ENCODE results near the gene TP53TG5. TPM values are rescaled to one million over a fixed set of nuclear protein-coding genes. Genes with fewer than 3 reads are reported as not detected.

The TP53TG5 gene
- total RNA-seq, 3 donors from 2014 or later, result 1.4 to 2.1 (median 1.6) TPM

DNA sequence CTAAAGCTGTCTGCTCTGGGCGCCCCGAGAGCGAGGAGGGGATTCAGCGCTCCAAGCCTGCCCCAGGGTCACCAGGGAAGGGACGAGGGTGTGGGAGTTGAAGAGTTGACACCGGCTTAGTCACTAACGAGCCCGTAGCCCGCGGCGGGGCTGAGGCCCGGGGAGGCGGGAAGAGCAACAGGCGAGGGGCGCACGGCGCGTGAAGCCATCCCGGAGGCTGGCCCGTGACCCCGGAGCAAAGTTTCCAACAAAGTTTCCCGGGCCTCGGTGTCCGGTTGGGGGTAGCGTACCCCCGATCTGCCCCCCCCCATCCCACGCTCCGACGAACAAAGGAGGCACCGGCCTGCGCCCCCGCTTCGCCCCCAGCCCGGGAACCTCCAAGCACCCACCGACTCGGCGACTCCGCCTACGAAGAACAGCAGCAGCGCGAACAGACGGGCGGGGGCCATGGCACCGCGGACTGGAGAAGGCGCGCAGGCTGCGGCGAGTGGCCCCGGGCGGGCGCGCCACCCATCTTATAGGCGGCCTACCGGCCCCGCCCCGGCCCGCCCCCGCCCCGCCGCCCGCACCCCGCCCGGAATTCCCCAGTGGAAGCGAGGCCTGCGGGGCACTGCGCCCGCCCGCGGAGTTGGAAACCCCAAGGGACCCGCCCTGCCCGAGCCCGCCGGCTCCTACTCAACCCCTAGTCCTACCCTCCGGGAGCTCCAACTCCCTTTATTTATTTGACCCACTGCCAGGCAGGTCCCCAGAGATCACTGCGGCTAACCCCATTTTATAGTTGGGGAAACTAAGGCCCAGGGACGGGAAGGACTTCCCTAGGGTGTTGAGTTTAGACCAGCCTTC, 30.0 kb downstream of the TP53TG5 start, which contains the start of gene SDC4:
Gene SDC4, minus strand, starts transcription at position 489 of the 843 bp plus-strand sequence. Its CDS starts 40 bp downstream, at position 449.
- TF ChIP-seq, protein P1, sequence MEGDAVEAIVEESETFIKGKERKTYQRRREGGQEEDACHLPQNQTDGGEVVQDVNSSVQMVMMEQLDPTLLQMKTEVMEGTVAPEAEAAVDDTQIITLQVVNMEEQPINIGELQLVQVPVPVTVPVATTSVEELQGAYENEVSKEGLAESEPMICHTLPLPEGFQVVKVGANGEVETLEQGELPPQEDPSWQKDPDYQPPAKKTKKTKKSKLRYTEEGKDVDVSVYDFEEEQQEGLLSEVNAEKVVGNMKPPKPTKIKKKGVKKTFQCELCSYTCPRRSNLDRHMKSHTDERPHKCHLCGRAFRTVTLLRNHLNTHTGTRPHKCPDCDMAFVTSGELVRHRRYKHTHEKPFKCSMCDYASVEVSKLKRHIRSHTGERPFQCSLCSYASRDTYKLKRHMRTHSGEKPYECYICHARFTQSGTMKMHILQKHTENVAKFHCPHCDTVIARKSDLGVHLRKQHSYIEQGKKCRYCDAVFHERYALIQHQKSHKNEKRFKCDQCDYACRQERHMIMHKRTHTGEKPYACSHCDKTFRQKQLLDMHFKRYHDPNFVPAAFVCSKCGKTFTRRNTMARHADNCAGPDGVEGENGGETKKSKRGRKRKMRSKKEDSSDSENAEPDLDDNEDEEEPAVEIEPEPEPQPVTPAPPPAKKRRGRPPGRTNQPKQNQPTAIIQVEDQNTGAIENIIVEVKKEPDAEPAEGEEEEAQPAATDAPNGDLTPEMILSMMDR (IDR thresholded peaks at IDR 0.05), result no peak
- DNase-seq (peak; percentile 74 to 84 (median 81)), ATAC-seq (peak; percentile 76)
- no peaks in the 10 kb centered on the region for H3K9me3 ChIP-seq
- peak within 1 kb of the TSS; percentile 69 for H3K4me3 ChIP-seq
- intact Hi-C loops (cut with DNase I, micrococcal nuclease), result no loop called here
- H3K4me1 ChIP-seq (ENCODE audit: low read depth), result peaks cover 28% of the 10 kb centered on the region
- H3K36me3 ChIP-seq (ENCODE audit: low read depth), result no peaks in the 10 kb centered on the region

DNA sequence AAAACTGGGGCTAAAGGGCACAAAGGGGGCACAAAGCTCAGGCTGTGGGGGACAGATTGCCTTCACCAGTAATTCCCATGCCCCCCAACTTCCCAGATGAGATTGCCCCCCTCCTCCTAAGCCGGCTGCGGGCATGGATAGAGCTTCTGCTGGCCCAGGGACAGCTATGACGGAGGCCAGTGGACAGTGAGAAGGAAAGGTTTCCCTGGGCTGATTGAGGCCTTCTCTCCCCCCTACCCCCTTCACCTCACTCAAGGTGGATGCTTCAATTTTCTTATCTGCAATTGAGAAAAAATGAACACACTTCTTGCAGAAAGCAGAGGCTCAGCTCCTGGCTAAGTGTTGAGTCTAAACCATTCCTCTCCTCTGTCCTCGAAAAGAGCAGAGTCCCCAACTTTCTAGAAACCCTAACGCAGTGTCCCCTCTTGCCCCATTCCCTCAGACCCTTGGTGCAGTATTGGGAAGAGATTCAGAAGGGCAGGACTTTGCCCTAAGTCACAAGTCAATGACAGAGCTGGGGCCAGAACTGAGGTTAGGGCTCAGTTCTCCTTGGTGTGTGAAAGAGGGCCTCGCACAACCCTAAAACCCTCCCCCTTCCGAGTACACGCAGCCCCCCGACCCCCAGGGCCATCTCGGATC, 30.7 kb downstream of the TP53TG5 start:
- no peaks in the 10 kb centered on the region for H3K36me3 ChIP-seq (ENCODE audit: low read depth)
- peak overlapping the region; percentile 69 for H3K4me3 ChIP-seq
- H3K4me1 ChIP-seq (ENCODE audit: low read depth), result peaks cover 34% of the 10 kb centered on the region
- DNase-seq (no peak), ATAC-seq (peak; percentile 6)
- no peaks in the 10 kb centered on the region for H3K9me3 ChIP-seq
- TF ChIP-seq, protein P1 (IDR thresholded peaks at IDR 0.05), result no peak
- intact Hi-C loops (cut with DNase I, micrococcal nuclease), result no loop called here

DNA sequence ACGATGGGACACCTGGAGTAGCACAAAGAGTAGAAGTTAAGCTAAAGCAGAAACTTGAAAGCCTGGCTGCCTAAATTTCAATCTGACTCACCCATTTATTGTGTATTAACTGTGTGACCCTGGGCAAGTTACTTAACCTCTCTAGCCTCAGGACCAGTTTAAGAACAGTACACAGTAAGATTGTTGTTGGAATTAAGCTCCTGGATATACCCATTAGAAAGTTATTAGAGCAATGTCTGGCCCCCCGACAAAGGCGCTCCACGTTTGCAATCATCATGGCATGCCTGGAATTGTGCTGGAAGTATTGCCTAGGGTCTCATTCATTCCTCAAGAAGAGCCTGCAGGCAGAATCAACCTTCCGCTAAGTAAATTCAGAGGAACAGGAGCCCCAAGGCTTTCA, 31.3 kb downstream of the TP53TG5 start:
- H3K4me3 ChIP-seq, result peak overlapping the region; percentile 69
- no peaks in the 10 kb centered on the region for H3K9me3 ChIP-seq
- DNase-seq (no peak), ATAC-seq (no peak)
- TF ChIP-seq, protein P1 (IDR thresholded peaks at IDR 0.05), result no peak
- intact Hi-C loops (cut with DNase I, micrococcal nuclease), result no loop called here
- H3K4me1 ChIP-seq (ENCODE audit: low read depth), result peaks cover 40% of the 10 kb centered on the region
- no peaks in the 10 kb centered on the region for H3K36me3 ChIP-seq (ENCODE audit: low read depth)

DNA sequence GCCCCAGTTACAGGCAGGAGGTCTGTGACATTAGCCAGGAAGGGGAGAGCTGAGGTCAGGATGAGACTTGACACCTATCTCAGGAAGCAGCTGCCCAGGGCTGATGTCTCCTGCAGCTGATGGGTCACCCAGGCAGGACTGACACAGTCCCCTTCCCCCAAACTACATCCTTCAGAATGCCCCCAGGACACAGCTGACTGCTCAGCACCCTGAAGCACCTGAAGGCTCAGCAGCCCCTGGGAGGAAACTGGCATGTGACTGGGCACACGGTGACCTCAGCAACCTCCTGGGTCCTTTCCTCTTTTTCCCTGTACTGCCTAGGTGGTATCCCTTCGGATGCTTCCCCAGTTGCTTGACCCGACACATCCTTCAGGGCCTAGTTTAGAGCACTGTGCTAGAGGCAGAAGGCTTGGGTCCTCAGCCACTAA, 31.8 kb downstream of the TP53TG5 start:
- Histone ChIP-seq H3K4me1 (ENCODE audit: low read depth) (peaks cover 45% of the 10 kb centered on the region), H3K4me3 (peak overlapping the region; percentile 69), H3K9me3 (no peaks in the 10 kb centered on the region), H3K36me3 (ENCODE audit: low read depth) (no peaks in the 10 kb centered on the region)
- DNase-seq (no peak), ATAC-seq (no peak)
- intact Hi-C loops (cut with DNase I, micrococcal nuclease), result no loop called here
- TF ChIP-seq, protein P1 (IDR thresholded peaks at IDR 0.05), result no peak

DNA sequence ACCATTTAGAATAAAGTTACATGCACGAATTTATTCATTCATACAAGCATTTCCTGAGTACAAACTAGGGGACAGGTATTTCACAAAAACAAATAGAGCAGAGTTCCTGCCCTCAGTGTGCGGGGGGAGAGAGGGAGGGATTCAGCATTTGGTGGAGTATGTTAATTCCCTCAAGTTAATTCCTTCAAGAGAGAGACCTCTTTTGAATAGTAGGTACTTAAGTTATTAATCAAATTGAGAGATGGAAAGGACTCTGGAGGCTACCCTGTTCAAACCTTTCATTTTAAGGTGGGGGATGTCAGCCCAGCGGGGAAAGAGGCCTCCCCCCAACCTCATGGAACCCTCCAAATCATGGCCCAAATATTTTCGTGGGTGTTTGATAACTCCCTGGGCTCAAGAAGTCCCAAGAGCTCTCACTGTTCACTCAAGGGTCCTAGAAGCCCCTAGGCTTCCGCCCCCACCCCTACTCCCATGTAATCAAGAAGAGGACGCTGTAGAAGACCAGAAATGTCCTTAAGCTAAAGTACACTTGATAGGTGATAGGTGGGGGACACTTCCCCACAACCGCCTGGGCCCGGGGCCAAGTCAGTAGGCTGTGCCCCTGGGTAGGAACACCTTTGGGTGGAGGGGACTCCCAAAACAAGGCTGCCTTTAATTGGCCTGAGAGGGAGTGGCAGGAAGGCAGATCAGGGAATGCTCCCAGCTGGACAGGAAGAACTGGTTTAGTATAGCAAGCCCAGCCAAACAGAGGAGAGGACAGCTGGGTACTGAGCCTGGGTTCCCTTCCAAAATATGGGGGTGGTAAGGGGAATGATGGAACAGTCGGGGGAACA, 32.8 kb downstream of the TP53TG5 start:
- TF ChIP-seq, protein P1 (IDR thresholded peaks at IDR 0.05), result no peak
- Histone ChIP-seq H3K9me3 (no peaks in the 10 kb centered on the region), H3K36me3 (ENCODE audit: low read depth) (no peaks in the 10 kb centered on the region), H3K4me1 (ENCODE audit: low read depth) (peaks cover 55% of the 10 kb centered on the region), H3K4me3 (no peak overlapping the region)
- peak; percentile 77 to 85 (median 82) for DNase-seq
- intact Hi-C loops (cut with DNase I, micrococcal nuclease), result no loop called here
- peak; percentile 46 for ATAC-seq

All from mucosa of descending colon (tissue), 3 donors.